ENCODE data around the gene HAUS7. TPM values are rescaled to one million over a fixed set of nuclear protein-coding genes. Genes with fewer than 3 reads are reported as not detected.

The HAUS7 gene
- total and polyA plus RNA-seq, 2 of the 8 experiments (the other 6 are each of a cell fraction or from before 2014, with no cell fraction given), result 45.4 to 54.0 TPM

- no peak overlapping the region for H2AK5ac ChIP-seq (ENCODE audit: low read depth, low read length)
- no peaks in the 10 kb centered on the region for H3K36me3 ChIP-seq (ENCODE audit: control insufficient read depth in 2 of 4, insufficient read depth in 4 of 4, low read length in 3 of 4)
- no peaks in the 10 kb centered on the region for H3K27me3 ChIP-seq (replicated peaks in 1 of 4; ENCODE audit: control insufficient read depth in 3 of 4, extremely low read depth in 1 of 4, insufficient read depth in 3 of 4, low read length in 3 of 4)
- H3K4me1 ChIP-seq (replicated peaks in 1 of 4; ENCODE audit: control insufficient read depth in 3 of 4, insufficient read depth in 4 of 4, low read length in 3 of 4), result no peaks in the 10 kb centered on the region
- H3K9ac ChIP-seq (replicated peaks in 1 of 4; ENCODE audit: extremely low read depth in 1 of 4, low read depth in 3 of 4, low read length in 3 of 4), result no peak overlapping the region
- H4K8ac ChIP-seq (ENCODE audit: extremely low read depth, insufficient read depth, low read length), result no peak overlapping the region
- H3K4me2 ChIP-seq (ENCODE audit: insufficient read depth in 1 of 2, low read depth in 2 of 2, low read length in 2 of 2), result no peak overlapping the region
- no peak overlapping the region for H2BK12ac ChIP-seq (ENCODE audit: low read depth, low read length)
- no peak overlapping the region for H3K23ac ChIP-seq (ENCODE audit: insufficient read length)
- H2AFZ ChIP-seq (ENCODE audit: low read length), result no peak overlapping the region
- H3K79me1 ChIP-seq (ENCODE audit: low read depth, low read length), result no peaks in the 10 kb centered on the region
- no peak overlapping the region for H4K5ac ChIP-seq (ENCODE audit: insufficient read length, low read depth, low read length)
- H4K20me1 ChIP-seq (replicated peaks in 1 of 2; ENCODE audit: control insufficient read depth in 1 of 2, insufficient read depth in 2 of 2, low read length in 2 of 2), result no peaks in the 10 kb centered on the region
- FAIRE-seq, result no peak
- H2BK120ac ChIP-seq (replicated peaks; ENCODE audit: low read depth, low read length), result no peak overlapping the region
- H3K56ac ChIP-seq (replicated peaks; ENCODE audit: insufficient read length, low read depth, low read length), result no peak overlapping the region
- ChIA-PET CTCF (ENCODE audit: partially characterized antibody) (interaction anchor here (1.5 to 1.9 kb wide), 2 partner anchors 19 to 78 kb away, joined by 3 to 4 read pairs; no protein-coding TSS in a partner anchor), POLR2A (ENCODE audit: partially characterized antibody) (interaction anchor here (0.7 kb wide), 1 partner anchor 272 kb away, joined by 3 read pairs; no protein-coding TSS in a partner anchor)
- H3K9me3 ChIP-seq (ENCODE audit: insufficient read depth in 2 of 2, low read depth in 1 of 2, low read length in 1 of 2), result no peaks in the 10 kb centered on the region
- no peak overlapping the region for H2BK15ac ChIP-seq (ENCODE audit: low read length)
- no peak overlapping the region for H2BK5ac ChIP-seq (ENCODE audit: low read depth, low read length)
- no peaks in the 10 kb centered on the region for H3K79me2 ChIP-seq (ENCODE audit: control insufficient read depth in 1 of 2, insufficient read depth in 2 of 2, low read length in 2 of 2)
- no peak overlapping the region for H3K18ac ChIP-seq (ENCODE audit: extremely low read depth, low read length)
- H2BK20ac ChIP-seq (ENCODE audit: low read length), result no peak overlapping the region
- H3K4ac ChIP-seq (replicated peaks; ENCODE audit: insufficient read length, low read depth, low read length), result no peak overlapping the region
- no peak overlapping the region for H3K27ac ChIP-seq (ENCODE audit: low read depth, low read length)
- TF ChIP-seq KDM4A (IDR thresholded peaks at IDR 0.05; ENCODE audit: low read depth, low read length, severe bottlenecking) (no peak), FOSL1 (IDR thresholded peaks at IDR 0.05; ENCODE audit: insufficient read depth, low read depth, low read length) (no peak), SP2 (IDR thresholded peaks at IDR 0.05; ENCODE audit: low read length) (no peak), TCF12 (IDR thresholded peaks at IDR 0.05; ENCODE audit: low read depth, low read length) (no peak), POLR2AphosphoS5 (IDR thresholded peaks at IDR 0.05; ENCODE audit: low read depth, low read length) (no peak)
- H3K14ac ChIP-seq (ENCODE audit: insufficient read length), result no peak overlapping the region
- no peaks in the 10 kb centered on the region for H3K23me2 ChIP-seq (ENCODE audit: low read depth, low read length)
- no peak overlapping the region for H3K4me3 ChIP-seq (ENCODE audit: extremely low read depth in 1 of 4, insufficient read depth in 2 of 4, low read depth in 3 of 4, low read length in 4 of 4)
- WGBS, 2 experiments (ENCODE audit: extremely low coverage in 1 of 2, insufficient coverage in 1 of 2, insufficient read length in 1 of 2, insufficient replicate concordance in 2 of 2, low coverage in 1 of 2, low lambda C conversion rate in 2 of 2, missing lambda C conversion rate in 1 of 2), result 87% methylated on average over 9 of the region's 9 CpGs; no CpG with 5 or more reads in 1 of the 2 experiments
- no peak for DNase-seq (ENCODE audit: low read depth in 1 of 2, low spot score in 2 of 2)
- no peak overlapping the region for H4K91ac ChIP-seq (replicated peaks; ENCODE audit: insufficient read length, low read length)
These were observed 28.4 kb downstream of the HAUS7 start for GRCh38 chrX:153441981-153442380.
